Measurements from ENCODE around the gene MB21D2.
"Not testable (repeated sequence)": the region's sequence is repeated elsewhere in the genome, so short reads cannot be mapped to it uniquely, and the experiment has no call there.

The MB21D2 gene

GRCh38 chr3:192917404-192918274 lies at the start of gene MB21D2:
Gene MB21D2, minus strand, starts transcription at chr3:192917856. Its CDS starts 16 bp downstream, at chr3:192917840.
- DNase-seq: peak; percentile 78

GRCh38 chr3:192964959-192965719 lies 47.5 kb upstream of the MB21D2 start:
- not testable (repeated sequence) for DNase-seq

- no peak for DNase-seq
These were observed 42.1 kb upstream of the MB21D2 start for GRCh38 chr3:192959773-192960172.

- no peak for DNase-seq
These were observed 40.7 kb upstream of the MB21D2 start for GRCh38 chr3:192958219-192958872.

- no peak for DNase-seq
These were observed 39.9 kb upstream of the MB21D2 start for GRCh38 chr3:192957441-192958021.

GRCh38 chr3:192953926-192954325 lies 36.3 kb upstream of the MB21D2 start:
- no peak for DNase-seq

- no peak for DNase-seq
These were observed 29.8 kb upstream of the MB21D2 start for GRCh38 chr3:192947421-192947820.

GRCh38 chr3:192943393-192943792 lies 25.7 kb upstream of the MB21D2 start:
- DNase-seq: no peak

GRCh38 chr3:192942625-192943024 lies 25.0 kb upstream of the MB21D2 start:
- DNase-seq: no peak

GRCh38 chr3:192940129-192940528 lies 22.5 kb upstream of the MB21D2 start:
- DNase-seq: no peak

- DNase-seq: no peak
These were observed 17.8 kb upstream of the MB21D2 start for GRCh38 chr3:192935441-192935840.

GRCh38 chr3:192933779-192934460 lies 16.3 kb upstream of the MB21D2 start:
- no peak for DNase-seq

- DNase-seq: no peak
These were observed 15.6 kb upstream of the MB21D2 start for GRCh38 chr3:192933259-192933658.

GRCh38 chr3:192931825-192932224 lies 14.2 kb upstream of the MB21D2 start:
- DNase-seq: no peak

- no peak for DNase-seq
These were observed 12.9 kb upstream of the MB21D2 start for GRCh38 chr3:192930577-192930976.

- DNase-seq: no peak
These were observed 12.3 kb upstream of the MB21D2 start for GRCh38 chr3:192929755-192930547.

- no peak for DNase-seq
These were observed 11.5 kb upstream of the MB21D2 start for GRCh38 chr3:192929146-192929545.

GRCh38 chr3:192928720-192929119 lies 11.1 kb upstream of the MB21D2 start:
- no peak for DNase-seq

GRCh38 chr3:192928016-192928415 lies 10.4 kb upstream of the MB21D2 start:
- DNase-seq: no peak

GRCh38 chr3:192927016-192927415 lies 9.4 kb upstream of the MB21D2 start:
- no peak for DNase-seq

GRCh38 chr3:192923731-192924130 lies 6.1 kb upstream of the MB21D2 start:
- no peak for DNase-seq

GRCh38 chr3:192921793-192922192 lies 4.1 kb upstream of the MB21D2 start:
- DNase-seq: no peak

Measured in CD4-positive, alpha-beta T cell treated with Interleukin-17A for 4 hours (primary cell).